MM.1S (cell line): ENCODE measurements around the gene PFAS.

ENCODE experiments used
- EZH2 ChIP-seq: fragments of 300-600 bp; sonication (generic); optimal IDR thresholded peaks from 2 replicates; pipeline ENCODE3; 2017; ENCODE audit warnings: low read depth, mild to moderate bottlenecking, antibody characterized with exemption, low read length, mixed read lengths
- EZH2phosphoT487 ChIP-seq: fragments of 300-600 bp; sonication (generic); IDR thresholded peaks from 2 replicates; pipeline ENCODE4 v1.6.1; 2018; ENCODE audit warnings: antibody characterized with exemption, low read length
- TF ChIP-seq, protein P1 (sequence below): fragments of 300-600 bp; sonication (generic); IDR thresholded peaks from 2 replicates; pipeline ENCODE4 v1.5.1; 2016; ENCODE audit warnings: antibody characterized with exemption, low read length, mixed read lengths

DNA sequence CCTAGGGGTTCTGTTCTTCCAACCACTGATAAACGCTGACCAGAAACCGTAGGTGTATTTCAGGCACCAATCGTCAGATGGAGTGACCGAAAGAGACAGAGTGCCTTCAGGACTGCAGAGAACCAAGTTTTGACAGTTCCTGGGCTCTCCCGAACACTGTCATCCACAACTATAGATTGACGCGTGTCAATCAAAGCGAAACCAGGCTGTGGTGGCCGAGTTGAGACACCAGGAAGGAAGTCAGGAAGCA is 26.8 kb upstream of the PFAS start:
- TF ChIP-seq EZH2phosphoT487: no peak
- TF ChIP-seq, protein P1, sequence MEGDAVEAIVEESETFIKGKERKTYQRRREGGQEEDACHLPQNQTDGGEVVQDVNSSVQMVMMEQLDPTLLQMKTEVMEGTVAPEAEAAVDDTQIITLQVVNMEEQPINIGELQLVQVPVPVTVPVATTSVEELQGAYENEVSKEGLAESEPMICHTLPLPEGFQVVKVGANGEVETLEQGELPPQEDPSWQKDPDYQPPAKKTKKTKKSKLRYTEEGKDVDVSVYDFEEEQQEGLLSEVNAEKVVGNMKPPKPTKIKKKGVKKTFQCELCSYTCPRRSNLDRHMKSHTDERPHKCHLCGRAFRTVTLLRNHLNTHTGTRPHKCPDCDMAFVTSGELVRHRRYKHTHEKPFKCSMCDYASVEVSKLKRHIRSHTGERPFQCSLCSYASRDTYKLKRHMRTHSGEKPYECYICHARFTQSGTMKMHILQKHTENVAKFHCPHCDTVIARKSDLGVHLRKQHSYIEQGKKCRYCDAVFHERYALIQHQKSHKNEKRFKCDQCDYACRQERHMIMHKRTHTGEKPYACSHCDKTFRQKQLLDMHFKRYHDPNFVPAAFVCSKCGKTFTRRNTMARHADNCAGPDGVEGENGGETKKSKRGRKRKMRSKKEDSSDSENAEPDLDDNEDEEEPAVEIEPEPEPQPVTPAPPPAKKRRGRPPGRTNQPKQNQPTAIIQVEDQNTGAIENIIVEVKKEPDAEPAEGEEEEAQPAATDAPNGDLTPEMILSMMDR: no peak
- no peak for TF ChIP-seq EZH2
